GM12891 (cell line): ENCODE results near the gene TMEM248.
"Not testable (repeated sequence)": the region's sequence is repeated elsewhere in the genome, so short reads cannot be mapped to it uniquely, and the experiment has no call there.

Source experiments
- POLR2A ChIP-seq: IDR thresholded peaks from 2 replicates; pipeline ENCODE4 v1.6.1; 2011; ENCODE audit warnings: low read depth, low read length, control low read depth
- POLR2AphosphoS5 ChIP-seq: IDR thresholded peaks from 2 replicates; pipeline ENCODE4 v1.6.1; 2011; ENCODE audit warnings: low read depth, low read length, control low read depth
- POU2F2 ChIP-seq: IDR thresholded peaks from 2 replicates; pipeline ENCODE4 v1.6.1; 2011; ENCODE audit warnings: low read depth, mild to moderate bottlenecking, control low read depth, low read length, moderate library complexity
- SPI1 ChIP-seq: IDR thresholded peaks from 2 replicates; pipeline ENCODE4 v1.6.1; 2011; ENCODE audit warnings: low read depth, low read length, control low read depth
- TAF1 ChIP-seq: IDR thresholded peaks from 2 replicates; pipeline ENCODE4 v1.6.1; 2011; ENCODE audit warnings: low read depth, low read length, control low read depth

- TF ChIP-seq POLR2A, POLR2AphosphoS5, TAF1, POU2F2, SPI1: not testable (repeated sequence)
Measured at GRCh38 chr7:66911191-66911590, 9.8 kb upstream of the TMEM248 start.
